Measurements from ENCODE around the gene SHFL.

- TF ChIP-seq, protein P1, sequence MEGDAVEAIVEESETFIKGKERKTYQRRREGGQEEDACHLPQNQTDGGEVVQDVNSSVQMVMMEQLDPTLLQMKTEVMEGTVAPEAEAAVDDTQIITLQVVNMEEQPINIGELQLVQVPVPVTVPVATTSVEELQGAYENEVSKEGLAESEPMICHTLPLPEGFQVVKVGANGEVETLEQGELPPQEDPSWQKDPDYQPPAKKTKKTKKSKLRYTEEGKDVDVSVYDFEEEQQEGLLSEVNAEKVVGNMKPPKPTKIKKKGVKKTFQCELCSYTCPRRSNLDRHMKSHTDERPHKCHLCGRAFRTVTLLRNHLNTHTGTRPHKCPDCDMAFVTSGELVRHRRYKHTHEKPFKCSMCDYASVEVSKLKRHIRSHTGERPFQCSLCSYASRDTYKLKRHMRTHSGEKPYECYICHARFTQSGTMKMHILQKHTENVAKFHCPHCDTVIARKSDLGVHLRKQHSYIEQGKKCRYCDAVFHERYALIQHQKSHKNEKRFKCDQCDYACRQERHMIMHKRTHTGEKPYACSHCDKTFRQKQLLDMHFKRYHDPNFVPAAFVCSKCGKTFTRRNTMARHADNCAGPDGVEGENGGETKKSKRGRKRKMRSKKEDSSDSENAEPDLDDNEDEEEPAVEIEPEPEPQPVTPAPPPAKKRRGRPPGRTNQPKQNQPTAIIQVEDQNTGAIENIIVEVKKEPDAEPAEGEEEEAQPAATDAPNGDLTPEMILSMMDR (IDR thresholded peaks at IDR 0.05; ENCODE audit: low read depth, low read length, poor library complexity, severe bottlenecking), result no peak
- no peak for TF ChIP-seq EZH2phosphoT487 (IDR thresholded peaks at IDR 0.05; ENCODE audit: borderline replicate concordance, low read length)
These were observed 40.1 kb downstream of the SHFL start for GRCh38 chr19:10126213-10126639.

Data from DOHH2 (cell line).